Measurements from ENCODE around the gene TIMM8B. TPM values are rescaled to one million over a fixed set of nuclear protein-coding genes. Genes with fewer than 3 reads are reported as not detected.

The TIMM8B gene
- total and polyA plus RNA-seq, 9 of the 15 experiments (the other 6 are each of a cell fraction or from before 2014, with no cell fraction given) = 95.8 to 338 (median 145) TPM

DNA sequence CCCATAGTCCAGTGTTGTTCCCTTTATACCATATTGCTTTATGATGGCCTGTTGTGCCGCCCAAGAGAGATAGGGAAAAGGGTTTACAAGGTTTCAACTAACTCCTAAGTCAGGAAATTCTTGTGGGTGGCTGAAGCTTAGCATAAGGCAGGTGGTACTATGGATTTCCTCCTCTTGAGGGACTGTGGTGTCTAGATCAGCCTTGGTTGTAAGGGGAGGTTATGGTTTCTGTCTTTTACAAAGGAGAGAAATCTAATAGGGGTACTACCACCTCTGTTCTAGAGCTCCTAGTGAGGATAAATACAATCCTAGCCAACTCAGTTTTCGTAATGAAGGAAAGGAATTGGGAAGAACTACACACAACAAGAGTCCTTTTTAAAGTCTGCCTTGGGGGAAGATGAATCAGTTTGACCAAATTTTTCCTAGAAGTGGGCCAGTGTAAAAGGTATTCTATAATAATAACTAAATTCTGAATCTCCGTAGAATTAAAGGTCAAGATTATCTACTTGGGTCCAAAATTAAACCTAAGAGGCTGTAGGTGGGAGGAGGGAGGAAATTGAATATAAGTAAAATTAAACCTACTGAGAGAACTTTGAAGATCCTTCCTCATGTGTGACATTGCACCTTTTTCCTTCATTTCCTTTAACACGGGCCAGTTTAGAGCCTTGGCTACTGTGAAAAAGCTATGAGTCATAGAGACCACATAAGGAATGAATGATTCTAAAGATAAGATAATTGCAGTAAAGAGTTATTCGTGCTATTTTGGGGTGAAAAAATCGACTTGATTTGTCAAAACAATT is 44.2 kb downstream of the TIMM8B start (continued):
- TF ChIP-seq, protein P1, sequence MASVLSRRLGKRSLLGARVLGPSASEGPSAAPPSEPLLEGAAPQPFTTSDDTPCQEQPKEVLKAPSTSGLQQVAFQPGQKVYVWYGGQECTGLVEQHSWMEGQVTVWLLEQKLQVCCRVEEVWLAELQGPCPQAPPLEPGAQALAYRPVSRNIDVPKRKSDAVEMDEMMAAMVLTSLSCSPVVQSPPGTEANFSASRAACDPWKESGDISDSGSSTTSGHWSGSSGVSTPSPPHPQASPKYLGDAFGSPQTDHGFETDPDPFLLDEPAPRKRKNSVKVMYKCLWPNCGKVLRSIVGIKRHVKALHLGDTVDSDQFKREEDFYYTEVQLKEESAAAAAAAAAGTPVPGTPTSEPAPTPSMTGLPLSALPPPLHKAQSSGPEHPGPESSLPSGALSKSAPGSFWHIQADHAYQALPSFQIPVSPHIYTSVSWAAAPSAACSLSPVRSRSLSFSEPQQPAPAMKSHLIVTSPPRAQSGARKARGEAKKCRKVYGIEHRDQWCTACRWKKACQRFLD (CRISPR knock-in tag; IDR thresholded peaks at IDR 0.05) = no peak; the same call in 1 of the 2 replicates
- TF ChIP-seq, protein P2, sequence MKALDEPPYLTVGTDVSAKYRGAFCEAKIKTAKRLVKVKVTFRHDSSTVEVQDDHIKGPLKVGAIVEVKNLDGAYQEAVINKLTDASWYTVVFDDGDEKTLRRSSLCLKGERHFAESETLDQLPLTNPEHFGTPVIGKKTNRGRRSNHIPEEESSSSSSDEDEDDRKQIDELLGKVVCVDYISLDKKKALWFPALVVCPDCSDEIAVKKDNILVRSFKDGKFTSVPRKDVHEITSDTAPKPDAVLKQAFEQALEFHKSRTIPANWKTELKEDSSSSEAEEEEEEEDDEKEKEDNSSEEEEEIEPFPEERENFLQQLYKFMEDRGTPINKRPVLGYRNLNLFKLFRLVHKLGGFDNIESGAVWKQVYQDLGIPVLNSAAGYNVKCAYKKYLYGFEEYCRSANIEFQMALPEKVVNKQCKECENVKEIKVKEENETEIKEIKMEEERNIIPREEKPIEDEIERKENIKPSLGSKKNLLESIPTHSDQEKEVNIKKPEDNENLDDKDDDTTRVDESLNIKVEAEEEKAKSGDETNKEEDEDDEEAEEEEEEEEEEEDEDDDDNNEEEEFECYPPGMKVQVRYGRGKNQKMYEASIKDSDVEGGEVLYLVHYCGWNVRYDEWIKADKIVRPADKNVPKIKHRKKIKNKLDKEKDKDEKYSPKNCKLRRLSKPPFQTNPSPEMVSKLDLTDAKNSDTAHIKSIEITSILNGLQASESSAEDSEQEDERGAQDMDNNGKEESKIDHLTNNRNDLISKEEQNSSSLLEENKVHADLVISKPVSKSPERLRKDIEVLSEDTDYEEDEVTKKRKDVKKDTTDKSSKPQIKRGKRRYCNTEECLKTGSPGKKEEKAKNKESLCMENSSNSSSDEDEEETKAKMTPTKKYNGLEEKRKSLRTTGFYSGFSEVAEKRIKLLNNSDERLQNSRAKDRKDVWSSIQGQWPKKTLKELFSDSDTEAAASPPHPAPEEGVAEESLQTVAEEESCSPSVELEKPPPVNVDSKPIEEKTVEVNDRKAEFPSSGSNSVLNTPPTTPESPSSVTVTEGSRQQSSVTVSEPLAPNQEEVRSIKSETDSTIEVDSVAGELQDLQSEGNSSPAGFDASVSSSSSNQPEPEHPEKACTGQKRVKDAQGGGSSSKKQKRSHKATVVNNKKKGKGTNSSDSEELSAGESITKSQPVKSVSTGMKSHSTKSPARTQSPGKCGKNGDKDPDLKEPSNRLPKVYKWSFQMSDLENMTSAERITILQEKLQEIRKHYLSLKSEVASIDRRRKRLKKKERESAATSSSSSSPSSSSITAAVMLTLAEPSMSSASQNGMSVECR (CRISPR knock-in tag; IDR thresholded peaks at IDR 0.05) = no peak
- TF ChIP-seq, protein P3, sequence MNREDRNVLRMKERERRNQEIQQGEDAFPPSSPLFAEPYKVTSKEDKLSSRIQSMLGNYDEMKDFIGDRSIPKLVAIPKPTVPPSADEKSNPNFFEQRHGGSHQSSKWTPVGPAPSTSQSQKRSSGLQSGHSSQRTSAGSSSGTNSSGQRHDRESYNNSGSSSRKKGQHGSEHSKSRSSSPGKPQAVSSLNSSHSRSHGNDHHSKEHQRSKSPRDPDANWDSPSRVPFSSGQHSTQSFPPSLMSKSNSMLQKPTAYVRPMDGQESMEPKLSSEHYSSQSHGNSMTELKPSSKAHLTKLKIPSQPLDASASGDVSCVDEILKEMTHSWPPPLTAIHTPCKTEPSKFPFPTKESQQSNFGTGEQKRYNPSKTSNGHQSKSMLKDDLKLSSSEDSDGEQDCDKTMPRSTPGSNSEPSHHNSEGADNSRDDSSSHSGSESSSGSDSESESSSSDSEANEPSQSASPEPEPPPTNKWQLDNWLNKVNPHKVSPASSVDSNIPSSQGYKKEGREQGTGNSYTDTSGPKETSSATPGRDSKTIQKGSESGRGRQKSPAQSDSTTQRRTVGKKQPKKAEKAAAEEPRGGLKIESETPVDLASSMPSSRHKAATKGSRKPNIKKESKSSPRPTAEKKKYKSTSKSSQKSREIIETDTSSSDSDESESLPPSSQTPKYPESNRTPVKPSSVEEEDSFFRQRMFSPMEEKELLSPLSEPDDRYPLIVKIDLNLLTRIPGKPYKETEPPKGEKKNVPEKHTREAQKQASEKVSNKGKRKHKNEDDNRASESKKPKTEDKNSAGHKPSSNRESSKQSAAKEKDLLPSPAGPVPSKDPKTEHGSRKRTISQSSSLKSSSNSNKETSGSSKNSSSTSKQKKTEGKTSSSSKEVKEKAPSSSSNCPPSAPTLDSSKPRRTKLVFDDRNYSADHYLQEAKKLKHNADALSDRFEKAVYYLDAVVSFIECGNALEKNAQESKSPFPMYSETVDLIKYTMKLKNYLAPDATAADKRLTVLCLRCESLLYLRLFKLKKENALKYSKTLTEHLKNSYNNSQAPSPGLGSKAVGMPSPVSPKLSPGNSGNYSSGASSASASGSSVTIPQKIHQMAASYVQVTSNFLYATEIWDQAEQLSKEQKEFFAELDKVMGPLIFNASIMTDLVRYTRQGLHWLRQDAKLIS (CRISPR knock-in tag; IDR thresholded peaks at IDR 0.05) = no peak
- TF ChIP-seq ZBTB1 (CRISPR knock-in tag; IDR thresholded peaks at IDR 0.05; ENCODE audit: borderline replicate concordance, low read depth) = no peak
- TF ChIP-seq, protein P4, sequence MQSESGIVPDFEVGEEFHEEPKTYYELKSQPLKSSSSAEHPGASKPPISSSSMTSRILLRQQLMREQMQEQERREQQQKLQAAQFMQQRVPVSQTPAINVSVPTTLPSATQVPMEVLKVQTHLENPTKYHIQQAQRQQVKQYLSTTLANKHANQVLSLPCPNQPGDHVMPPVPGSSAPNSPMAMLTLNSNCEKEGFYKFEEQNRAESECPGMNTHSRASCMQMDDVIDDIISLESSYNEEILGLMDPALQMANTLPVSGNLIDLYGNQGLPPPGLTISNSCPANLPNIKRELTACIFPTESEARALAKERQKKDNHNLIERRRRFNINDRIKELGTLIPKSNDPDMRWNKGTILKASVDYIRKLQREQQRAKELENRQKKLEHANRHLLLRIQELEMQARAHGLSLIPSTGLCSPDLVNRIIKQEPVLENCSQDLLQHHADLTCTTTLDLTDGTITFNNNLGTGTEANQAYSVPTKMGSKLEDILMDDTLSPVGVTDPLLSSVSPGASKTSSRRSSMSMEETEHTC (IDR thresholded peaks at IDR 0.05) = no peak
- TF ChIP-seq FIP1L1 (IDR thresholded peaks at IDR 0.05; ENCODE audit: low read depth, low read length, poor library complexity, severe bottlenecking) = no peak
- TF ChIP-seq, protein P5, sequence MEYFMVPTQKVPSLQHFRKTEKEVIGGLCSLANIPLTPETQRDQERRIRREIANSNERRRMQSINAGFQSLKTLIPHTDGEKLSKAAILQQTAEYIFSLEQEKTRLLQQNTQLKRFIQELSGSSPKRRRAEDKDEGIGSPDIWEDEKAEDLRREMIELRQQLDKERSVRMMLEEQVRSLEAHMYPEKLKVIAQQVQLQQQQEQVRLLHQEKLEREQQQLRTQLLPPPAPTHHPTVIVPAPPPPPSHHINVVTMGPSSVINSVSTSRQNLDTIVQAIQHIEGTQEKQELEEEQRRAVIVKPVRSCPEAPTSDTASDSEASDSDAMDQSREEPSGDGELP (CRISPR knock-in tag; IDR thresholded peaks at IDR 0.05; ENCODE audit: borderline replicate concordance) = no peak
- TF ChIP-seq ZNF584 (CRISPR knock-in tag; IDR thresholded peaks at IDR 0.05; ENCODE audit: low read depth) = no peak
- TF ChIP-seq ZNF766 (CRISPR knock-in tag; conservative IDR thresholded peaks at IDR 0.05) = no peak
- TF ChIP-seq ZNF197 (CRISPR knock-in tag; IDR thresholded peaks at IDR 0.05; ENCODE audit: low read depth) = 0 out of 2 replicates have a peak, but pooled peaks have one; percentile 25
- TF ChIP-seq POU5F1 (IDR thresholded peaks at IDR 0.05; ENCODE audit: borderline replicate concordance, low read depth, low read length, partially characterized antibody) = no peak
- TF ChIP-seq SMAD3 (CRISPR knock-in tag; conservative IDR thresholded peaks at IDR 0.05) = no peak
- peak; percentile 74 for TF ChIP-seq C11orf30 (IDR thresholded peaks at IDR 0.05; ENCODE audit: low read depth)
